ENCODE results near the gene ATP9B.

DNA sequence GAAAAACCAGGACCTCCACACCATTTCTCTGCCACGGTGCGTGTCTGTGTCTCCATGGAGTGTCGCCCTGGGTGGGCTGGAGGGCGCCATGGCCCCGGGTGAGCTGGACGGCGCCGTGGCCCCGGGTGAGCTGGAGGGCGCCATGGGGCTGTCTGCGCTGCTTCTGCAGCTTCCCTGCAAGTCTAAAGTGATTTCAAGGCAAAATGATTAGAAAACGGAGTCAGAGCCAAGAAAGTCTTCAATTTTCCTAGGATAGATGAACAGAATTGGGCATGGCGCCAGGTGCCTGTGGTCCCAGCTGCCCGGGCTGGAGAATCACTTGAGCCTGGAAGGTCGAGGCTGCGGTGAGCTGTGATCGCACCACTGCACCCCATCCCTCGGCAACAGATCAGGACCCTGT, 298.8 kb downstream of the ATP9B start:
- TF ChIP-seq EZH2phosphoT487 (IDR thresholded peaks at IDR 0.05; ENCODE audit: borderline replicate concordance, low read length) (no peak), EZH2 (IDR thresholded peaks at IDR 0.05; ENCODE audit: low read length, unreplicated experiment) (no peak)
- TF ChIP-seq, protein P1, sequence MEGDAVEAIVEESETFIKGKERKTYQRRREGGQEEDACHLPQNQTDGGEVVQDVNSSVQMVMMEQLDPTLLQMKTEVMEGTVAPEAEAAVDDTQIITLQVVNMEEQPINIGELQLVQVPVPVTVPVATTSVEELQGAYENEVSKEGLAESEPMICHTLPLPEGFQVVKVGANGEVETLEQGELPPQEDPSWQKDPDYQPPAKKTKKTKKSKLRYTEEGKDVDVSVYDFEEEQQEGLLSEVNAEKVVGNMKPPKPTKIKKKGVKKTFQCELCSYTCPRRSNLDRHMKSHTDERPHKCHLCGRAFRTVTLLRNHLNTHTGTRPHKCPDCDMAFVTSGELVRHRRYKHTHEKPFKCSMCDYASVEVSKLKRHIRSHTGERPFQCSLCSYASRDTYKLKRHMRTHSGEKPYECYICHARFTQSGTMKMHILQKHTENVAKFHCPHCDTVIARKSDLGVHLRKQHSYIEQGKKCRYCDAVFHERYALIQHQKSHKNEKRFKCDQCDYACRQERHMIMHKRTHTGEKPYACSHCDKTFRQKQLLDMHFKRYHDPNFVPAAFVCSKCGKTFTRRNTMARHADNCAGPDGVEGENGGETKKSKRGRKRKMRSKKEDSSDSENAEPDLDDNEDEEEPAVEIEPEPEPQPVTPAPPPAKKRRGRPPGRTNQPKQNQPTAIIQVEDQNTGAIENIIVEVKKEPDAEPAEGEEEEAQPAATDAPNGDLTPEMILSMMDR (conservative IDR thresholded peaks at IDR 0.05; ENCODE audit: low read depth, low read length): no peak

All from PC-3 (cell line).